ENCODE results near the gene MCTP1.

- no peak for TF ChIP-seq CTCF (IDR thresholded peaks at IDR 0.05)
- TF ChIP-seq POLR2A (IDR thresholded peaks at IDR 0.05) = no peak
Observed at GRCh38 chr5:94992325-94992724, 292.6 kb downstream of the MCTP1 start.

All from transverse colon (tissue), 3 donors.